K562 (cell line): Measurements from ENCODE around the gene GPR55. TPM values are rescaled to one million over a fixed set of nuclear protein-coding genes. Genes with fewer than 3 reads are reported as not detected.

Experiments used
- ATAC-seq: fragments of 200-7000 bp; cut with Tn5 transposase; 3 replicates; pipeline ENCODE4 v1.9.1; 2020; ENCODE audit warnings: moderate library complexity
- BruUV-seq: library from RNA; stranded (reverse); fragments of 400-500 nt; replicated peaks from 2 replicates; lab custom pipeline; 2021; lab: Mats Ljungman, UMichigan
- CTCF ChIA-PET: fragments of 300-600 bp; formaldehyde crosslinking; extraction: SDS; loops from one replicate; lab custom pipeline; 2021; ENCODE audit warnings: low intra/inter-chr PET ratio; lab: Yijun Ruan, JAX
- POLR2A ChIA-PET: fragments of 300-600, 350-650 bp; sonication (Branson Sonifier 250); formaldehyde crosslinking; extraction: SDS; loops from one replicate; lab custom pipeline; 2021; ENCODE audit warnings: antibody characterized with exemption, inconsistent platforms; lab: Yijun Ruan, JAX
- DNase-seq, 4 experiments: peaks; one replicate each; pipeline versions ENCODE4 v3.0.0 to v3.0.0-alpha.2; 2011 to 2018; ENCODE audit warnings: low spot score in 3 of 4, mixed read lengths in 3 of 4; ENCODE audit errors: extremely low read depth in 1 of 4
- FAIRE-seq: peaks from 2 replicates; lab custom pipeline; 2011; peaks lifted over from hg19 to GRCh38; lab: Jason Lieb, UNC
- H2AFZ ChIP-seq: 2 replicates; pipeline ENCODE4 v1.6.0; 2011; ENCODE audit warnings: low read depth, low read length, control low read depth, inconsistent platforms
- H3K27ac ChIP-seq: fragments of 200-600 bp; 3 replicates; pipeline ENCODE4 v1.8.0; 2011; ENCODE audit warnings: low read depth, mild to moderate bottlenecking, control low read depth, inconsistent platforms, low read length, moderate library complexity, mixed read lengths; ENCODE audit errors: extremely low read depth
- H3K27me3 ChIP-seq, 2 experiments: fragments of 300-600 bp in 1 of 2; 2 replicates in 1 of 2; 3 replicates in 1 of 2; pipeline versions ENCODE4 v1.6.0 to v1.8.0; 2011; ENCODE audit warnings: inconsistent platforms in 2 of 2, low read length in 2 of 2, mild to moderate bottlenecking in 1 of 2, mixed read lengths in 1 of 2, moderate library complexity in 1 of 2; ENCODE audit not compliant: control insufficient read depth in 2 of 2, insufficient read depth in 2 of 2
- H3K36me3 ChIP-seq: fragments of 300-600 bp; 3 replicates; pipeline ENCODE4 v1.8.0; 2011; ENCODE audit warnings: mild to moderate bottlenecking, low read length, inconsistent platforms; ENCODE audit not compliant: control insufficient read depth, insufficient read depth
- H3K4me1 ChIP-seq, 2 experiments: fragments of 200-600 bp in 1 of 2; replicated peaks in 1 of 2; 2 replicates in 1 of 2; 3 replicates in 1 of 2; pipeline versions ENCODE4 v1.5.1 to v1.8.0; 2011; ENCODE audit warnings: inconsistent platforms in 2 of 2, low read length in 2 of 2, mild to moderate bottlenecking in 1 of 2, mixed read lengths in 1 of 2, moderate library complexity in 1 of 2; ENCODE audit not compliant: control insufficient read depth in 2 of 2, insufficient read depth in 2 of 2
- H3K4me2 ChIP-seq: 2 replicates; pipeline ENCODE4 v1.6.1; 2011; ENCODE audit warnings: low read length, control low read depth, inconsistent platforms, mixed read lengths; ENCODE audit not compliant: insufficient read depth
- H3K4me3 ChIP-seq: fragments of 200-600 bp; sonication (generic), shearing (Covaris generic); 2 replicates; pipeline ENCODE4 v1.5.1; 2016; ENCODE audit warnings: control low read depth, inconsistent platforms
- H3K79me2 ChIP-seq: fragments of 200-600 bp; 3 replicates; pipeline ENCODE4 v1.8.0; 2011; ENCODE audit warnings: low read length, inconsistent platforms; ENCODE audit not compliant: control insufficient read depth, insufficient read depth
- H3K9ac ChIP-seq, 2 experiments: 2 replicates each; pipeline versions ENCODE4 v1.6.0 to v1.6.1; 2011; ENCODE audit warnings: low read depth in 2 of 2, low read length in 2 of 2, control low read depth in 1 of 2, inconsistent platforms in 1 of 2, mild to moderate bottlenecking in 1 of 2, mixed read lengths in 1 of 2; ENCODE audit not compliant: insufficient read depth in 1 of 2
- H3K9me1 ChIP-seq: one replicate; pipeline ENCODE4 v1.6.0; 2011; ENCODE audit warnings: inconsistent platforms, mild to moderate bottlenecking, low read length, moderate library complexity; ENCODE audit not compliant: control insufficient read depth, insufficient read depth
- H3K9me3 ChIP-seq: replicated peaks from 2 replicates; pipeline ENCODE4 v1.5.1; 2011; ENCODE audit warnings: low read depth, low read length, inconsistent platforms; ENCODE audit not compliant: control insufficient read depth, insufficient read depth
- H4K20me1 ChIP-seq: replicated peaks from 2 replicates; pipeline ENCODE4 v1.6.1; 2011; ENCODE audit warnings: low read length, inconsistent platforms, mixed read lengths; ENCODE audit not compliant: control insufficient read depth, insufficient read depth
- CEBPG ChIP-seq, 3 experiments: fragments of 200-800 bp in 1 of 3; sonication (Bioruptor generic) in 1 of 3; sonication (generic) in 1 of 3; formaldehyde crosslinking in 1 of 3; IDR thresholded peaks in 2 of 3; conservative IDR thresholded peaks in 1 of 3; 2 replicates each; pipeline versions ENCODE4 v1.6.1 to v1.8.0; 2016 to 2022; ENCODE audit warnings: missing compliant biosample characterization in 2 of 3, missing genetic modification characterization in 2 of 3, mild to moderate bottlenecking in 1 of 3, missing genetic modification reagents in 1 of 3
- DNMT1 ChIP-seq: fragments of 450-650 bp; IDR thresholded peaks from 2 replicates; pipeline ENCODE4 v1.6.1; 2016; ENCODE audit warnings: antibody characterized with exemption, mild to moderate bottlenecking
- HDGF ChIP-seq: fragments of 450-650 bp; IDR thresholded peaks from 2 replicates; pipeline ENCODE4 v1.6.1; 2016
- HMG20B ChIP-seq: fragments of 250-450 bp; sonication (Bioruptor Pico); IDR thresholded peaks from 2 replicates; pipeline ENCODE4 v1.5.0; 2021; ENCODE audit warnings: mild to moderate bottlenecking
- HNRNPUL1 ChIP-seq: fragments of 200-400 bp; formaldehyde crosslinking; IDR thresholded peaks from 2 replicates; pipeline ENCODE4 v1.6.1; 2017; ENCODE audit warnings: low read length
- KAT7 ChIP-seq: sonication (generic); formaldehyde crosslinking; IDR thresholded peaks from 2 replicates; pipeline ENCODE4 v1.8.0; 2022; ENCODE audit warnings: missing genetic modification reagents, mild to moderate bottlenecking, borderline replicate concordance
- MTA2 ChIP-seq: fragments of 450-650 bp; IDR thresholded peaks from 2 replicates; pipeline ENCODE4 v1.6.1; 2016; ENCODE audit warnings: low read depth
- MYC ChIP-seq, 2 experiments: fragments of 250-450 bp in 1 of 2; sonication (Bioruptor Pico) in 1 of 2; IDR thresholded peaks; 2 replicates each; pipeline versions ENCODE4 v1.5.1 to v1.6.1; 2012 to 2021; ENCODE audit warnings: low read depth in 2 of 2, borderline replicate concordance in 1 of 2, improper control_type of control experiment in 1 of 2, low read length in 1 of 2, mild to moderate bottlenecking in 1 of 2, moderate library complexity in 1 of 2
- RBM15 ChIP-seq: fragments of 200-400 bp; formaldehyde crosslinking; IDR thresholded peaks from 2 replicates; pipeline ENCODE4 v1.6.1; 2018; ENCODE audit warnings: mild to moderate bottlenecking, low read length, moderate library complexity; ENCODE audit not compliant: insufficient read depth
- SUPT5H ChIP-seq: fragments of 450-650 bp; IDR thresholded peaks from 2 replicates; pipeline ENCODE4 v1.6.1; 2016
- U2AF2 ChIP-seq: fragments of 200-400 bp; formaldehyde crosslinking; optimal IDR thresholded peaks from 2 replicates; pipeline ENCODE3; 2017; ENCODE audit warnings: low read depth, mild to moderate bottlenecking, low read length
- ZEB2 ChIP-seq: fragments of 450-650 bp; IDR thresholded peaks from 2 replicates; pipeline ENCODE4 v1.6.1; 2016
- WGBS: fragments of 100-300 bp; shearing (Covaris generic); methylation state at CpG from one replicate; pipeline ENCODE4 v1.1.6; 2016; ENCODE audit warnings: low coverage, mixed read lengths; ENCODE audit not compliant: insufficient coverage; ENCODE audit errors: missing lambda C conversion rate; 5-methylcytosine and 5-hydroxymethylcytosine counted together
- in situ Hi-C: fragments of 300-500 bp; cut with MboI; formaldehyde crosslinking; loops from 4 replicates; pipeline ENCODE4 v1.15.0; 2018; ENCODE audit warnings: inconsistent platforms, mixed read lengths
- intact Hi-C: fragments of 100-400 bp; cut with micrococcal nuclease; formaldehyde crosslinking; loops from 2 replicates; pipeline ENCODE4 v1.14.2; 2022
- polyA plus RNA-seq, 8 experiments: library from polyadenylated mRNA; depleted of rRNA in 4 of 8; stranded (reverse) in 5 of 8; unstranded in 3 of 8; fragments of >200 nt; fragmentation: Nextera tagmentation in 2 of 8; fragmentation: Illumina TruSeq in 1 of 8; extraction: Ambion mirVana in 2 of 8; extraction: Trizol in 1 of 8; gene quantifications; 2 replicates each; pipeline versions ENCODE4 v1.2.1 to v1.2.3, GENCODE V29; 2011 to 2014; ENCODE audit warnings: inconsistent platforms in 1 of 8, missing spikeins in 1 of 8
- total RNA-seq, 7 experiments: library from RNA; depleted of rRNA in 6 of 7; stranded (reverse); fragments of >200 nt in 6 of 7; fragmentation: Illumina TruSeq in 2 of 7; extraction: Trizol in 2 of 7; gene quantifications; 2 replicates each; pipeline versions ENCODE4 v1.2.1 to v1.2.3, GENCODE V29; 2011 to 2021; ENCODE audit warnings: low replicate concordance in 1 of 7
- TF ChIP-seq, protein P1 (sequence below), 2 experiments: IDR thresholded peaks; 2 replicates each; pipeline ENCODE4 v1.6.1; 2011; ENCODE audit warnings: borderline replicate concordance in 1 of 2, control low read depth in 1 of 2, low read depth in 1 of 2, low read length in 1 of 2, mild to moderate bottlenecking in 1 of 2, mixed read lengths in 1 of 2, moderate library complexity in 1 of 2; ENCODE audit not compliant: insufficient read depth in 1 of 2, insufficient read length in 1 of 2, poor library complexity in 1 of 2, severe bottlenecking in 1 of 2; ENCODE audit errors: extremely low read depth in 1 of 2
- TF ChIP-seq, protein P2 (sequence below): sonication (generic); formaldehyde crosslinking; IDR thresholded peaks from 2 replicates; pipeline ENCODE4 v1.8.0; 2022; ENCODE audit warnings: missing genetic modification reagents, mild to moderate bottlenecking, borderline replicate concordance
- TF ChIP-seq, protein P3 (sequence below): fragments of 450-650 bp; formaldehyde crosslinking; IDR thresholded peaks from 2 replicates; pipeline ENCODE4 v1.4.0; 2020; ENCODE audit warnings: mild to moderate bottlenecking, moderate library complexity

Gene GPR55
- total and polyA plus RNA-seq, 9 of the 15 experiments (the other 6 are each of a cell fraction or from before 2014, with no cell fraction given), result 0.11 to 0.49 (median 0.27) TPM

DNA sequence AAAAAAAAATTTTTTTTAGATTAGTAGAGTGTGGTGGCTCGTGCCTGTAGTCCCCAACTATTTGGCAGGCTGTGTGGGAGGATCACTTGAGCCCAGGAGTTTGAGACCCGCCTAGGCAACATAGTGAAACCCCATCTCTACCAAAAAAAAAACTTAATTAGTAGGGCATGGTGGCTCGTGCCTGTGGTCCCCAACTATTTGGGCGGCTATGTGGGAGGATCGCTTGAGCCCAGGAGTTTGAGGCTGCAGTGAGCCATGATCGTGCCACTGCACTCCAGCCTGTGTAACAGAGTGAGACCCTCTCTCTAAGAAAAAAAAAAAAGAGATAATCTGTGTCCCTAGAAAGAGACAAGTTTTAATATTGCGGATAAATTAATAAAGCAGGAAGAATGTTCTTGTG is 8.8 kb downstream of the GPR55 start:
- no peaks in the 10 kb centered on the region for H3K36me3 ChIP-seq
- WGBS, result 59% methylated on average over 6 of the region's 7 CpGs
- no peak for DNase-seq
- no peak for FAIRE-seq
- intact Hi-C loops (no loop called here), in situ Hi-C loops (no loop called here)
- H3K79me2 ChIP-seq, result no peaks in the 10 kb centered on the region
- H3K4me1 ChIP-seq, result peaks cover 0 to under 1% of the 10 kb centered on the region in 2 experiments; a peak in 2 of 5 replicates
- no peaks in the 10 kb centered on the region for H4K20me1 ChIP-seq
- no peak overlapping the region for H3K4me3 ChIP-seq
- H3K9me1 ChIP-seq, result no peaks in the 10 kb centered on the region
- H2AFZ ChIP-seq, result no peak overlapping the region
- H3K9me3 ChIP-seq, result no peaks in the 10 kb centered on the region
- ATAC-seq, result no peak
- no peaks in the 10 kb centered on the region for H3K27me3 ChIP-seq
- no peak overlapping the region for H3K4me2 ChIP-seq
- BruUV-seq, result no TSS peak
- no peak overlapping the region for H3K9ac ChIP-seq
- H3K27ac ChIP-seq, result no peak overlapping the region
- POLR2A ChIA-PET, result no interaction called here
- CTCF ChIA-PET, result no interaction called here
- TF ChIP-seq CEBPG (CRISPR knock-in tag; IDR thresholded peaks at IDR 0.05), result no peak
- no peak for TF ChIP-seq CEBPG (tag; conservative IDR thresholded peaks at IDR 0.05 in 1 of 2, IDR thresholded peaks at IDR 0.05 in 1 of 2)
- TF ChIP-seq U2AF2, result no peak
- no peak for TF ChIP-seq HDGF
- TF ChIP-seq, protein P1, sequence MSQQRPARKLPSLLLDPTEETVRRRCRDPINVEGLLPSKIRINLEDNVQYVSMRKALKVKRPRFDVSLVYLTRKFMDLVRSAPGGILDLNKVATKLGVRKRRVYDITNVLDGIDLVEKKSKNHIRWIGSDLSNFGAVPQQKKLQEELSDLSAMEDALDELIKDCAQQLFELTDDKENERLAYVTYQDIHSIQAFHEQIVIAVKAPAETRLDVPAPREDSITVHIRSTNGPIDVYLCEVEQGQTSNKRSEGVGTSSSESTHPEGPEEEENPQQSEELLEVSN (IDR thresholded peaks at IDR 0.05; ENCODE audit: borderline replicate concordance in 1 of 2, extremely low read depth in 1 of 2, insufficient read depth in 1 of 2, insufficient read length in 1 of 2, low read depth in 1 of 2, low read length in 1 of 2, poor library complexity in 1 of 2, severe bottlenecking in 1 of 2), result no peak
- TF ChIP-seq HNRNPUL1, result no peak
- no peak for TF ChIP-seq HMG20B (CRISPR knock-in tag)
- TF ChIP-seq RBM15, result no peak
- TF ChIP-seq ZEB2, result no peak
- TF ChIP-seq DNMT1, result no peak
- TF ChIP-seq KAT7, result no peak
- TF ChIP-seq, protein P2, sequence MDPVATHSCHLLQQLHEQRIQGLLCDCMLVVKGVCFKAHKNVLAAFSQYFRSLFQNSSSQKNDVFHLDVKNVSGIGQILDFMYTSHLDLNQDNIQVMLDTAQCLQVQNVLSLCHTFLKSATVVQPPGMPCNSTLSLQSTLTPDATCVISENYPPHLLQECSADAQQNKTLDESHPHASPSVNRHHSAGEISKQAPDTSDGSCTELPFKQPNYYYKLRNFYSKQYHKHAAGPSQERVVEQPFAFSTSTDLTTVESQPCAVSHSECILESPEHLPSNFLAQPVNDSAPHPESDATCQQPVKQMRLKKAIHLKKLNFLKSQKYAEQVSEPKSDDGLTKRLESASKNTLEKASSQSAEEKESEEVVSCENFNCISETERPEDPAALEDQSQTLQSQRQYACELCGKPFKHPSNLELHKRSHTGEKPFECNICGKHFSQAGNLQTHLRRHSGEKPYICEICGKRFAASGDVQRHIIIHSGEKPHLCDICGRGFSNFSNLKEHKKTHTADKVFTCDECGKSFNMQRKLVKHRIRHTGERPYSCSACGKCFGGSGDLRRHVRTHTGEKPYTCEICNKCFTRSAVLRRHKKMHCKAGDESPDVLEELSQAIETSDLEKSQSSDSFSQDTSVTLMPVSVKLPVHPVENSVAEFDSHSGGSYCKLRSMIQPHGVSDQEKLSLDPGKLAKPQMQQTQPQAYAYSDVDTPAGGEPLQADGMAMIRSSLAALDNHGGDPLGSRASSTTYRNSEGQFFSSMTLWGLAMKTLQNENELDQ (CRISPR knock-in tag), result no peak
- TF ChIP-seq, protein P3, sequence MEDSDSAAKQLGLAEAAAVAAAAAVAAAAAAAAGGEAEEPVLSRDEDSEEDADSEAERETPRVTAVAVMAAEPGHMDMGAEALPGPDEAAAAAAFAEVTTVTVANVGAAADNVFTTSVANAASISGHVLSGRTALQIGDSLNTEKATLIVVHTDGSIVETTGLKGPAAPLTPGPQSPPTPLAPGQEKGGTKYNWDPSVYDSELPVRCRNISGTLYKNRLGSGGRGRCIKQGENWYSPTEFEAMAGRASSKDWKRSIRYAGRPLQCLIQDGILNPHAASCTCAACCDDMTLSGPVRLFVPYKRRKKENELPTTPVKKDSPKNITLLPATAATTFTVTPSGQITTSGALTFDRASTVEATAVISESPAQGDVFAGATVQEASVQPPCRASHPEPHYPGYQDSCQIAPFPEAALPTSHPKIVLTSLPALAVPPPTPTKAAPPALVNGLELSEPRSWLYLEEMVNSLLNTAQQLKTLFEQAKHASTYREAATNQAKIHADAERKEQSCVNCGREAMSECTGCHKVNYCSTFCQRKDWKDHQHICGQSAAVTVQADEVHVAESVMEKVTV (CRISPR knock-in tag), result no peak
- TF ChIP-seq MTA2, result no peak
- TF ChIP-seq SUPT5H, result no peak
- TF ChIP-seq MYC (IDR thresholded peaks at IDR 0.05; ENCODE audit: low read depth, low read length), result no peak
- TF ChIP-seq MYC (CRISPR knock-in tag; IDR thresholded peaks at IDR 0.05; ENCODE audit: borderline replicate concordance, low read depth), result no peak
